SK-MEL-5 (cell line): ENCODE results near the gene CD247. TPM values are rescaled to one million over a fixed set of nuclear protein-coding genes. Genes with fewer than 3 reads are reported as not detected.

Source experiments
- DNase-seq: peaks from one replicate; pipeline ENCODE4 v3.0.0-alpha.2; 2016; ENCODE audit warnings: low read depth, low spot score
- in situ Hi-C: cut with HindIII; loops from 2 replicates; pipeline ENCODE4 v1.10.0; 2016; ENCODE audit warnings: low sequenced_read_pairs, high pct_unique_total_duplicates, low pct_unique_long_range_greater_than_20kb
- total RNA-seq: library from RNA; depleted of rRNA; stranded (reverse); fragments of >200 nt; shearing (Covaris generic); gene quantifications from 2 replicates; pipeline ENCODE4 v1.2.3, GENCODE V29; 2014

Gene CD247
- total RNA-seq, 1 experiment from 2014 or later, result 0.77 TPM

DNA sequence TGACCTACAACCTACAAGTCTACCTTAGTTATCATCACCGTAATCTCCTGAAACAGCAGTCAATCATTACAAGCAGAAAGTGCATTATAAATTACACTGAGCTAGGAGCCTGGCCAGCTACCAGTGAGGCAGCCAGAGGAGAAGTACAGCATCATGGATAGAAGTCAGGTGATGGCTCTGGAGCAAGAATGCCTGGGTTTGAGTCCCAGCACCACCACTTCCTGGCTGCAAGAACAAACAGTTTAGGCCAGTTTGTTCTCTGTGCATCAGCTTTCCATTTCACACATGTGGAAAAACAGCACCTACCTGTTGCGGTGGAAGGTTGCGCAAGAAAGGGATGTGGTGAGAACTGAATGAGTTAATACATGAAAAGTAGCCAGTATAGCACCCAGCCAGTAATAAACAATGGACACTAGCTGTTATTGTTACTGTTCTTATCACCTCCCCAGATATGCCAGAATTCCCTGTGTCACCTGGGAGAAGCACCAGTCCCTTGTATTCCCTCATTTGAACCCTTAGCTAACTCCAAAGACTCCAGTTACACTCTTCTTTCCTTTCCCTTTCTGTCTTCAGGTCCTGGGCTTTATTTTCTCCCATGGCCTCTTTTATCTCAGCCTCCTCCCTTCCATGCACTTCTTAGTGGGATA lies 26.2 kb upstream of the CD247 start:
- in situ Hi-C loops, result no loop called here
- DNase-seq, result no peak

DNA sequence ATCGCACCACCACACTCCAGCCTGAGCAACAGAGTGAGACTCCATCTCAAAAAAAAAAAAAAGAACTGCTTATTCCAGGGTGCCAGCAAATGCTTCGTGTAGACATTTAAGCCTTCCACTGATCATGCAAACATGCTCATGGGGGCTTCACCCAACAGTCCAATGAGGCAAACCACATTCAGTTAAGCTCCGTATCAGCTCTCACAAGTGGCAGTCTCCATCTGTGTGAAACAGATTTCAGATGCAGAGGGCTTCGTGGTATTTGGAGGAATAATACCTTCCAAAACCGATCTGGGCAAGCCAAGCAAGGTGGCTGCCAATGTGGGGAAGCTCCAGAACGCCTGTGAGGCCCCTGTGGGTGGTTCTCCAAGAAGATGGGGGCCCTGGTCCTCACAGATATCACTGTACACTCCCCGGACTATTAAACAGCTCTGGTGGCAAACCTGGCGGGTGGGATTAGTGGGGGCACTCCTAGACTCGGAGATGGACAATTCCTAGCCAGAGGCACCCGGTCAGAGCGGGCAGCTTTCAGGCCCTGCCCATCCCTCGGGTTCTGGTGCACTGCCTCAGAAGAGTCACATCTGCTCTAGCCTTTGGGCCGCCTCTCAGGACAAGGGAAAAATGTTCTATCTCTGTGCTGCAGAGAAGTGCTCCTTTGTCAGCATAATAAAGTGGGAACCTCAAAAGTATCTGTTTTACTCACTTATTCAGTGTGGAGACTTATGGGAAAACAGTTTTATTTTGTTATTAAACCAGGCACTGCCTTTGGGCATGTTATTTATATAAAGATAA lies 25.1 kb upstream of the CD247 start:
- in situ Hi-C loops, result no loop called here

DNA sequence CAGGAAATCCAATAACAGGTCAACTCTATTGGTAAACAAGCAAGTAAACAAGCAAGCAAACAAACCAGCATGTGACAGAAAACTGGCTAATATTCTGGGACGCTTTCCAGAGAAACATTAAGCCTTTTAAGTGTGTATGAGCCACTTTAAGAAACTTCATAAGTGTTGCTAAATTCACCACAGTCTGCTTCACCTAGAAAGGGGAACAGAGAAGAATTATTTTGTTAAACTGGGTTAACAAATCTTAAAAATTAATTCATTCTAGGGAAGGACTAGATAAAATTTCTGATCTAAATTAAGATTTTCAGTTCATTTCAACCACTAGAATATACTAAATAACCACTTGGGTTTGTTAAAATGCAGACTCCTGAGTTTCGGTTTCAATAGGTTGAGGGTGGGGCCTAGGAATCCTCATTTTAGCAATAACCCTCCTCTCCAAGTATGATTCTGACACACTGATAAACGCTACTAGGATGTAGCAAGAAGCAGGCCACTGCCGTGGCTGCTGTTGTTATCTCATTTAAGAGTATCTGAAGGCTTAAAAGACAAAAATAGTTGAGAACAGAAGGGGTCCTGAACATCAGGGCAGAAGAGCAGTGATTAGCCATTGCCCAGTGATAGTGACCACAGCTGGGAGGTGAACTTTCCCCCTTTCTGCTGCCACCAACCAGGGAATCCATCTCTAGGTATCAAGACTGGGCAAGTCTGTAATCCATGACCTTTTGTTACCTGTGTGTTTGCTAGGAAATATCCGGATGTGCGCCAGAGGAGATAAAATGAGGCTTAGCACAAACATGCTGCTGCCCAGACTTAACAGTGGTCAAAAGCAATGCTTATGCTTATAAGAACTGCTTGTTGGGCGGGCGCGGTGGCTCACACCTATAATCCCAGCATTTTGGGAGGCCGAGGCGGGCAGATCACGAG lies 24.0 kb upstream of the CD247 start:
- in situ Hi-C loops, result no loop called here

More for the DNA sequence above, 25.1 kb upstream of the CD247 start:
- DNase-seq, result no peak

DNA sequence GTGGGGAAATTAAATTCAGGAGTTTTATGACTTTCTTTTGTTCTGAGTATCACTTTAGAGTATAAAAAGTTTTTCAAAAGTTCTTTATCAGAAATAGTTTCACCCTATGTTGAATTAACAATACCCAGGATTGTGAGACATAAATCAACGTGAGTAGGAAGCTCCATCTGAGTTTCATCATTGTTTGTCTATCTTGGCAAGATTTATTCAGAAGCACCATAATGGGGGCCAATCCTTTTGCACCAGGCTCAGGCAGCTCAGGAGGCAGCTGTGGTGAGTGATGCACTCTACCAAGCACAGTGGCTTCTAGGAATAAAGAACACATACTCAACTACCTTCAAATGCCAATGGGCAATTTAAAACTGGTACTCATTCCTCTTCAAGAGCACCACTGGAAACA lies 23.3 kb upstream of the CD247 start:
- in situ Hi-C loops, result no loop called here
- no peak for DNase-seq

More for the DNA sequence above, 24.0 kb upstream of the CD247 start:
- no peak for DNase-seq

DNA sequence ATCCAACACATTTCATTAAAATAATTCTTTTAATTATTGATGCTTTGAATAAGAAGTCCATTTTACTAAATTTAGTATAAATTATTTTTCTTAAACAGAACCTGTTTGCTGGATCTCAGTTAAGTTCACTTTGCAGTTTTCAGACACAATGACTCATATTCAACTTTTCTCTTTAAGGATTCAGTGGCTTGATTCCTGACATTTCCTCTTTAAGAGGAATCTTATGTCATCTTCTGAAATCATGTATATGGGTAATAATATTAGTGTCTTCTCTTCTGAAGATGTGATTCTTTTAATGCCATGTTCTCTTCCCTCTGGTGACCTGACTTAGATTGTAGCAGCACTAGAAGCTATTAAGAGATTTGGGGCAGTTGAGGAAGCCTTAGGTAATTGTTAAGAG lies 22.7 kb upstream of the CD247 start:
- in situ Hi-C loops, result no loop called here
- no peak for DNase-seq

DNA sequence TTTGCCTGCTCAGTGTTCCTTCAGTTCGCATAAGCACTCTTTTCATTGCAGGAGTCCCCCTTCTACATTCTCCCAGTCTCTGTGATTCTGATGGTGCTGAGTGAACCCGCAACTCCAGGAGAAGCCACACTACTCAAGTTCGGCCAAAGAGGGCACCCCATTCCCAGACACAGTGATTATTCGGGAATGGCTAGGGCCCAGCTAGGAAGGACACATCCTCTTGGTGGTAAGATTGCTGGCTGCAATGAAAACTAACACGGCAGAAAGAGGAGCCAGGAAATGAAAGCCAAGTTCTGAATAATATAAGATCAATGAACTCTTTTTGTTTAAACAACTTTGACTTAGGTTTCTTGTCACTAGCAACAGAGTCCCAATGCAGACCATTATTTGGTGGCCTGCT lies 20.3 kb upstream of the CD247 start:
- DNase-seq, result peak; percentile 46
- in situ Hi-C loops, result no loop called here

DNA sequence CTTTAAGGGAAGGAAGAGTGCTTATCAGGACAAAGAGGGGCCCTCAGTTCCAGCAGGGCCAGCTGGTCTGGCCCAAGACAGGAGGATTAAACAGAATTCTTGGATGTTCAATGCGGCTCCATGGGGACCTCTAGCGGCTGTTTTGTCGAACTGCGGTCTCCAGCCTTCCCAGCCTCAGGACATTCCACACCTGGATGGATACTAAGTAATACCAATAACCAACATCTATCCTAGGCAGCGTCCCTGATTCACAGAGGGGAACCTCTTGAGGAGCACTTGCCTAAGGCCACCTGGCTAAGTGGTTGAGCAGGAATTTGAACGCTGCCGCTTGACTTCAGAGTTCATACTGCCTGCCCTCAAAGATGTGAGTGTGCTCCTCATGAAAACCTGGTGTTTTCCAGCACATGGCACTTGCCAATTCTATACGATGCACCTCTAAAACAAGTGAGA lies 15.5 kb upstream of the CD247 start:
- in situ Hi-C loops, result no loop called here
- peak; percentile 70 for DNase-seq

DNA sequence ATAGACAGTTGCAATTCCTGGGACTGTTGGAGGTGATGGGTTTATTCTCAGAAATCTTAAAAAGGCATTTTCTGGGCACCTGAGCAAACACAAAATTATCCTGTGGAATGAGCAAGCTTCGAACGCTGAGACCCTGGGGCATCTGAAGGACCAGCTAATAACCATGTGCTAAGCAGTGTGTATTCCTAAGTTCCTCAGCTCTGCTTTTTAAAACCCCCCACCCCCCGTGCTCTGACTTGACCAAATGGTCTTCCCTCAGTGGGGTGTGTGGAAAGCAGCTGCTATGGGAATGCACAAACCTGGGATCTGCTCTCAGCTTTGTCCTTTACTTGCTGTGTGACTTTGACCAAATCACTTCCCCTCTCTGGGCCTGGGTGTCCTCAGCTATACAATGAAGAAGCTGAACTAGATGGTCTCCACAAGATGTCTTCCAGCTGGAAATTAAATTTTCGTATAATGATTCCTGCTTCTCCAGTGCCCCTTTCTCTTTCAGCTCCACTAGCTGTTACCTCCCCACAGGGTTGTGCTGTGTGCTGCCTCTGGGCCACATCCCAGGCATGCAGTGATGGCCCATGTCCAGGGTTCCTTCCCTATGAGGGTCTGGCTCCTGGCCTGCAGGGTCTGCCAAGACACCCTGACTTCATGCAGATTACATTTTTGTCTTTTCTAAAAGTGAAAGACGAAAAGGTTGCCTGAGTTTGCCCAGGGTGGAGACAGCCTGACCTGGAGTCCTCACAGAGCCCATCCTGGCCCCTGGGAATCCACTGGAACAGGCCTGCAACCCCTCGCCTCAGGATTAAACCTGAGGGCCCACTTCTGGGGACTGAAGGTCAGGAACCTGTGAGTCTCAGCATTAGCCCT lies 14.9 kb upstream of the CD247 start:
- in situ Hi-C loops, result no loop called here
- DNase-seq, result no peak

DNA sequence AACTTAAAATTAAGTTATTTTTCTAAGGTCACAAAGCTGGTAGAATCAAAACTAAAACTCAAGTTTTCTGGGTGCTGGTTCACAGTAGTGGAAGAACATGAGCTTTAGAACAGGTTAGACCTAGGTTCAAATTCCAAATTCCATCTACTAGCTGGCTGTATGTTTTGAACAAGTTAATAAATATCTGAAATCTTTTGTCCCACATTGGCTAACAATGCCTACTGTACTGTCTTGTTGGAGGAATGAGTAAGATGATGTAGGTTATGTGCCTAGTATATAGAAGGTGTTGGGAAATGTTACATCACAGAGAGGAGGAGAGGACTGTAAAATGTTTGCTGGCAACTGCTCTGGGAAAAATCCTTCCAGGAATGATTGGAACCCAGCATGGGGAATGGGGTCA lies 14.0 kb upstream of the CD247 start:
- no peak for DNase-seq
- in situ Hi-C loops, result no loop called here

DNA sequence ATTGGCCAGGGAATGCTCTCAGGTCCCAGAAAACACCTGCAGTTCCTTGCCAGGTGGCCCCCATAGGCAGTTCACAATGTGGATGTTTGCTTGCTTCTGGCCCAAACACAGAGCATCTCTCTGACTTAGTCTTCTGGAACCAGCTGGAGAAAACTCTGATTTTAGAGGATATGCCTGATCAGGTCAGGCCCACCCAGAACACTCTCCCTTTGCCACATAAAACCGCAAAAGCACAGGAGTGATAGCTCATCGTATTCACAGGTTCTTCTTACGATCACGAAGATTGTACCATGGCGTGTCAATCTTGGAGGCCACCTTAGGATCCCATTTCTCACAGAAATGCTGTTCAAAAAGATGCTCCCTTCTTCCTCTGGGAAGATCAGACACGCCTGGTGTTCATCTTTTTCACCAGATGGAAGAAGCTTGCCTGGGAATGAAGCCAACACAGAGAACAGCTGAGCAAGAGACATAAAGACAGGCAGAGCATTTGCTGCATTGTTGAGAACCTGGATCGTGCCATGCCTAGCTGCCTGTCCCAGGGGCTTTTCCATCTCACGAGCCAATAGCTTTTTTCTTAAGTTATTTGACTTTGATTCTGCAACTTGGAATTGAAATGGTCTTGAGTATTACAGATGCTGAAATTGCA lies 11.6 kb upstream of the CD247 start:
- no peak for DNase-seq
- in situ Hi-C loops, result no loop called here

DNA sequence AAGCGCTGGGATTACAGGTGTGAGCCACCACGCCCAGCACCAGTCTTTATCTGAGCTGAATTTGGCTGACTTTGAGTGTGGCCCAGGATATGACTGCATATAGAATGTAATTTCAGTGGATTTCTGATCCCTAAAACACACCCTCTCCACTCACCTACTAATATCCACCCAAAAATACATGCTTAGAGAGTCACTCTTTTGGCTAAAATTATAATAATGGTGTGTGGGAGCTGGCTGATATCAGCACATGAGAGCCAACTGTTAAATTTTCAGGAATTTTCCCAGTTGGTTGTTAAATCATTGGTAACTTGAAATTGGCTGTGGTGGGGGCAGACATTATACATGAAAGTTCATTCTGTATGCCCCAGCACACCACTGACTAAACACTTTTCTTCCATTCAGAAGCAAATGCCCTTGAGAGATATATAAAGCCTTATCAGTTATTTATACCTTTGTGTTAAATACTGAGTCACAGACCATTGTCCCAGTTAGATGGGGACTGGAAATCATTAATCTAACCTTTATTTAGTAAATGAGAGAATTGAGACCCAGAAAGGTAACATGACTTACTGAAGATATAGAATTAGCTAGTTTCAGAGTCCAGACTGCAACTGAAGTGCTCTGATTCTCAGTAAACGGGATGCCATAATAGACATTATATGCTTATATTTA lies 9.9 kb upstream of the CD247 start:
- DNase-seq, result no peak
- in situ Hi-C loops, result no loop called here

DNA sequence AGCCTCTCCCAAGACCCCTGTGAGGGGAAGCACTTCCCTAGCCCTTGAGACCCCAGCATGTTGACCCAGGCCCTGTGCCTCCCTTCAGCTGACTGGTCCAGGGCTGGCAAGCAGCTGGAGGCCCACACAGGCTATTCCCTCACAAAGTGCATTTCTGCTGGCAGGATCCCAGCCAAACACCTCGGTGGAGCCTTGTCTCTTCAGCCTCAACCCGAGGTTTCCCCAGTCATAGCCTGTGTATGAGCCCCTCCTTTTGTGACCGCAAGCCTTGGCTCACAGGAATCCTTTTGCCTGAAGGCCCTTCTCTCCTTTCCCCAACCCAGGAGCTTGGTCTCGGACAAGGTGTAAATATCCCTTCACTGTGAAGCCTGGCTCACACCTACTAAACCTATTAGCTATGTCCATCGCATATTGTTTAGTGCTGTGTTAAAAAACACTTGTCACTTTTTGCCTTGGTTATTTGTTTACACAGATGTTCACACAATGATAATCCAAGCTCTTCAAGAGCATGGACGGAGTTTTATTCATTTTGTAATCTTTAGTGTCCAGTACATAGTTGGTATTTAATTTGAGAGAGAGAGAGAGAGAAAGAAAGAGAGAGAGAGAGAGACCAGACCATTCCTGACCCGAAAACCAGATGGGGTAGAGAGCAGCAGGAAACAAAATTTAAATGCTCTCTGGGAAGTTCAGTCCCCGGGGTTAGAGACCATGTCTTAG lies 8.5 kb upstream of the CD247 start:
- no peak for DNase-seq
- in situ Hi-C loops, result no loop called here

DNA sequence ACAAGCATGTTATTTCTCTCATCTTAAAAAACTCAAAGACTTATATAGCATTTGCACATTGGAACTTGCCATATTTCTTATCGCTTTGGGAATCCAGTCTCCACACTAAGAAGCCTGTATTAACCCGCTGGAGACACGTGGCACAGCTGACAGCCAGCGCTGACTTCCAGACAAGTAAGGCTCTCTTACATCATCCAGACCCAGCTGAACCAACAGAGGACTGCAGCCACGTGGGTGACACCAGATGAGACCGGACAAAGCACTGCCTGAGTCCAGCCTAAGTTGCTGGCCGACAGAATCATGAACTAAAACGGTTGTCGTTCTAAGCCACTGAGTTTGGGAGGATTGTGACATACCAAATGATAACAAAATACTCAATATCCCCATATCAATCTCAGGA lies 6.3 kb upstream of the CD247 start:
- DNase-seq, result peak; percentile 52
- in situ Hi-C loops, result no loop called here

DNA sequence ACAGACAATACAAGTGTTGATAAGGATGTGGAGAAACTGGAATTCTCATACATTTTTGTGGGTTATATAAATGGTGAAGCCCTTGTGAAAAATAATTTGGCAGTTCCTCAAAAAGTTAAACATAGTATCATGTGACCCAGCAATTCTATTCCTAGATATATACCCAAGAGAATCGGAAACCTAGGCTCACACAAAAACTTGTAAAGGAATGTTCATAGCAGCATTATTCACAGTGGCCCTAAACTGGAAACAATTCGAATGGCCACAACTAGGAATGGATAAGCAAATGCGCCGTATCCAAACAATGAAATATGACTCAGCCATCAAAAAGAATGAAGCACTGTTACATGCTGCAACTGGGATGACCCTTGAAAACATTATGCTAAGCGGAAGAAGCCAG lies 3.9 kb upstream of the CD247 start:
- no peak for DNase-seq
- in situ Hi-C loops, result no loop called here

DNA sequence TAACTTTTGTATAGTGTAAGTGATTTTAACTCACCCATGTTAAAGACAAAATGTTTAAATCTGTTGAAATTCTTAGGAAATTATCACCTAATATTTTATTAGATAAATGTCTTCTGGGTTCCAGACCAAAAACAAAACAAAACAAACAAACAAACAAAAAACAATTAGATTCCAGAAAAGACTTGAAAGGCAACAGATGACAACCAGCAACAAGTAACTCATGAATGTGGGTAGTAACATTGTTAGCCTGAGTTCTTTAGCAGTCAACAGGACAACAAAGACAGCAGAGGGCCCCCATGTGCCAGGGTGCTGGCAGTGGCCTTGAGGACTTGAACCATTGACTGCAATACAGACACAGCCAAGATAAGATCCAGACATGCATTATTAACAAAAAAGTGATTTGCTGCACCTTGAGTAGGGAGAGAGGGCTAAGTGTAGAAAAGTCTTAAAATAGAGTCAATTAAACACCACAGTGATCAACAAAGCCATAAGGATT lies 2.4 kb upstream of the CD247 start:
- DNase-seq, result no peak
- in situ Hi-C loops, result no loop called here
